Smooth muscle cell of the coronary artery (primary cell): Measurements from ENCODE around the gene RAB40C. TPM values are rescaled to one million over a fixed set of nuclear protein-coding genes. Genes with fewer than 3 reads are reported as not detected.

Experiments
- total RNA-seq: library from RNA; depleted of rRNA; stranded (reverse); fragments of >200 nt; gene quantifications from 2 replicates; pipeline ENCODE4 v1.2.3, GENCODE V29; 2014; ENCODE audit warnings: low replicate concordance

RAB40C gene, protein sequence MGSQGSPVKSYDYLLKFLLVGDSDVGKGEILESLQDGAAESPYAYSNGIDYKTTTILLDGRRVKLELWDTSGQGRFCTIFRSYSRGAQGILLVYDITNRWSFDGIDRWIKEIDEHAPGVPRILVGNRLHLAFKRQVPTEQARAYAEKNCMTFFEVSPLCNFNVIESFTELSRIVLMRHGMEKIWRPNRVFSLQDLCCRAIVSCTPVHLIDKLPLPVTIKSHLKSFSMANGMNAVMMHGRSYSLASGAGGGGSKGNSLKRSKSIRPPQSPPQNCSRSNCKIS
- 8.6 and 9.8 TPM in 2 replicates for total RNA-seq

DNA sequence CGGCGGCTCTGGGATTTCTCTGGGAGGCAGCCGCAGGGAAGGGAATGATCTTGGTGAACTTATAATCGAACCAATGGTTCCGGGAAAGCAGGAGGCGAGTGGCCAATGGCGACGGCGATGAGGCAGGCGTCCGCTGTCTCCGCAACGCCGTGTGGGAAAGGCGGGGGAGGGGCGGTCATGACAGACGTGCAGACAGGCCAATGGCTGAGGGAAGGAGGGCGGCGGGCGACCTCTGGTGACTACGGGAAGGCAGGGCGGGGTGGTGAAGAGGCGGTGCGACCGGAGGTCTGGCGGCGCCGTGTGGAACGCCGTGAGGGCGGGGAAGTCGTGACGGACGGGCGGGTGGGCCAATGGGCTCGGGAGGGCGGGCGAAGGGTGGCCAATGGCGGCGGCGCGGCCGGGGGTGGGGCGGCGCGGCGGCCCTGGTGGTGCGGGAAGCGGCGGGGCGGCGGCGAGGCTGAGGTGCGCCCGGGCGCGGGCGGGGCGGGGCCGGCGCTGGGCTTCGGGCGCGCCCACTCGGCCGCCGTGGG lies at the start of gene RAB40C:
Gene RAB40C, plus strand, starts transcription at position 409 of the 530 bp plus-strand sequence. CDS start 226 bp downstream, outside the sequence.

DNA sequence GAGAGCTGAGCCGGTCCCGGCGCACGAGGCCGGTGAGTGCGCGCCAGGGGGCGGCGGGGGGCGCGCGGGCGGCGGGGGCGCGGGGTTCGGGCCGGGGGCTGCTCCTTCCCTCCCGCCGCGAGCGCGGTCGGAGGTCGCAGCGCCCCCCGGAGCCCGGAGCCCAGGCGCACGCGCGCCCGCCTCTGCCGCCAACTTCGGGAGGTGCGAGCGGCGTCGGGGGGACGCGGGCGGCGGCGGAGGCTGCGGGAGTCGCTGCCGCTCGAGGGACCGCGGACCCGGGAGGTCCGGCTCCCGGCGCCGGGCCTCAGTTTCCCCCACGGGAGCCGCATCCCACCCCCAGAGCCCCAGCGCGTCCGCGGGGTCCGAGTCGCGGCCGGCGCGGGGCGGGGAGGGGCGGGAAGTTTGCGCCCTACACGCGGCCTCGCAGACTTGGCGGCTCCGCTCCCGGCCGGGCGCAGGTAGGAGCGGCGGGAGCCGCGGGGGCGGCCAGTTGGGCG lies 29.6 kb upstream of the RAB40C start, which contains the start of gene PRR35:
Gene PRR35, plus strand, starts transcription at position 191 of the 497 bp plus-strand sequence. CDS start 2,901 bp downstream, outside the sequence.

DNA sequence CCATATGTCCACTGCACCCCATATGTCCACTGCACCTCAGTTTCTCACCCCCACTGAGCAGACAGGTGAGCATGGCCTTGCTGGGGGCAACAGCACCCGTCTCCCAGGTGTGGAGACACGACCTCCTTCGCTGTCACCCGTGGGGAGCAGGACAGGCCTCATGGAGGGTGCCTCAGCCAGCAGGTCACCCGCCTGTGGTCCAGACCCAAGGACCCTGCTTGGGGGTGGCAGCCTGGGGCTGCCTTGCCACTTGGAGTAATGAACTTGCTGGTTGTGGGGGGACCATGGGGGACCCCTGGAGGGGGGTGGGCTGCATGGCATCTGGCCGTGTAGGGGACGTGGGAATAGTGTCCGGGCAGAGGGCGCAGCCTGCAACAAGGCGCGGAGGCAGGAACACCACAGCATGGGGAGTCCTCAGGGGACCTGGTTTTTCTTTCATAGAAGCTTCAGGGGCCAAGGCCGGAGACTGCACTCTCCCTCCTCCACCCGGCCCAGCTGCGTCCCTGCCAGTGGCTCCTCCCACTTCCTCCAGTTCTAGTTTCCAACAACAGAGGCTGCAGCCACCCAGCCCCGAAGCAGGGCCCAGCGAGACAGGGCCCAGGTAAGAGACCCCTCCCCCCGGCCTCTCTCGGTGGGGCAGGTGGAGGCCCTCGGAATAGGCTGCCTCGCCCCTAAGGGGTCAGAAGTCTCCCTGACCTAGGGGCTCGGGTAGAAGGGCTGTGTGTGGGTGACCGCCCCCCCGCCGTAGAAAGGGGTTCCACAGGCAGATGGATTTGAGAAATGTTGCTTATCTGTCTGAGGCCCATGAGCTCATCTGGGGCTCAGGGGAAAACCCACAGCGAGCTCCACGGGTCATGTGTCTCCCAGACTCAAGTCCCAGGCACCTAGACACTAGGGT lies 23.1 kb upstream of the RAB40C start, which contains the start of gene NHLRC4:
Gene NHLRC4, plus strand, starts transcription at position 531 of the 898 bp plus-strand sequence. CDS start 1,043 bp downstream, outside the sequence.

DNA sequence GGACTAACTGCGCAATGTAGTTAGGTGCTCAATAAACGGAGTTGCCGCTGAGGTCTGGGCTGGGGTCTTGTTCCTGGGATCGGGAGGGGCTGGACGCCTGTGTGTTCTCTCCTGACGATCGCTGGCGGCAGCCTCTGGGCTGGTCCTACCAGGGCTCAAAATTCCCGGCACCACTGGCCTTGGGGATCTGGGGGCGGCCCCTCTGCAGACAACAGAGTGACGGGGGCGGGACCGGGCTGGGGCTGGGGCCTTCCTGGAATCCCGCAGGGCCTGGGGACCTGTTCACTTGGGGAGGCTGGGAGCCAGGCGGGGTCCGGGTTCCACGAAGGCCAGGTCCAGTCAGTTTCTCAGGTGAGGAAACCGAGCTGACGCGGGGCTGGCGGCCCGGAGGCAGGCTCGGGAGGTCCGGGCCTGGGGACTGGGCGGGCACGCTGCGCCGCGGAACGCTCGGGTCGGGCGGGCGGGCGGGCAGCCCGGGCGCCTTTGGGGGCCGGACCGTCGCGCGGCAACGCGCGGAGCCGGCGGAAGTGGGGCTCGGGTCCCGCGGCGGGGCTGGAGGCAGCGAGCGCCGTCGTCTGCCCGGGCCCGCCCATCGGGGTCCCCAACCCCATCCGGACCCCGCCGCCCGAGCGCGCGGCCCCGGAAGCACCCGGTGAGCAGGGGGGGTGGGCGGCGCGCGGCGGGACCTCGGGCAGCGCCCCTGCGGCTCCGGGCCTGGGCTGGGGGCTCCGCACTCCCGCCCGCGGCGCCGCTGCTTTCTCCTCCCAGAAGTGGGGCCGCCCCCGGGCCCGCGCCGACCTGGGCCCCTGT lies 20.2 kb upstream of the RAB40C start, which contains the start of gene PIGQ:
Gene PIGQ, plus strand, starts transcription at position 524 of the 810 bp plus-strand sequence. CDS start 4,107 bp downstream, outside the sequence.

DNA sequence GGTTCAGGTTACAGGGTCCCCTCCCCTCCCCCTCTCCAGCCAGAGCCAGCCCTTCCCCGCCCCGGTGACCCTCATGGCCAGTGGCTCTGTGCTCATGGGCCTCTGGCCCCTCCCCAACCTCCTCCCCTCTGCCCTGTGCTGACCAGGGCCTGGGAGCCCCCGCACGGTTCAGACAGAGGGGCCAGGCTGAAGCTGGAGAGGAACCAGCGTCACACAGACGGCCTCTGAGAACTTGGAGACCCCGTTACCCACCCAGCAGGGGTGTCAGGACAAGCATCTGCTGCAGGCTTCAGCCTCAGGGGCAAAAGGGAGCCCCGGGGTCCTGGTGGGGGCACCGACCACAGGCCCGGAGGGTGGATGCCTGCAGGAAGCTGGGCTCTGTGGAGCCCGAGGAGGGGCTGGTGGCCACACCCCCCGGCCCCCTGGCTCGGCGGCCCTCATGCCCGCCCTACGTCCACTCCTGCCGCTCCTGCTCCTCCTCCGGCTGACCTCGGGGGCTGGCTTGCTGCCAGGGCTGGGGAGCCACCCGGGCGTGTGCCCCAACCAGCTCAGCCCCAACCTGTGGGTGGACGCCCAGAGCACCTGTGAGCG lies 41.0 kb downstream of the RAB40C start, which contains the start of gene WFIKKN1:
Gene WFIKKN1, plus strand, starts transcription at position 171 of the 591 bp plus-strand sequence. Its CDS starts 269 bp downstream, at position 440.

DNA sequence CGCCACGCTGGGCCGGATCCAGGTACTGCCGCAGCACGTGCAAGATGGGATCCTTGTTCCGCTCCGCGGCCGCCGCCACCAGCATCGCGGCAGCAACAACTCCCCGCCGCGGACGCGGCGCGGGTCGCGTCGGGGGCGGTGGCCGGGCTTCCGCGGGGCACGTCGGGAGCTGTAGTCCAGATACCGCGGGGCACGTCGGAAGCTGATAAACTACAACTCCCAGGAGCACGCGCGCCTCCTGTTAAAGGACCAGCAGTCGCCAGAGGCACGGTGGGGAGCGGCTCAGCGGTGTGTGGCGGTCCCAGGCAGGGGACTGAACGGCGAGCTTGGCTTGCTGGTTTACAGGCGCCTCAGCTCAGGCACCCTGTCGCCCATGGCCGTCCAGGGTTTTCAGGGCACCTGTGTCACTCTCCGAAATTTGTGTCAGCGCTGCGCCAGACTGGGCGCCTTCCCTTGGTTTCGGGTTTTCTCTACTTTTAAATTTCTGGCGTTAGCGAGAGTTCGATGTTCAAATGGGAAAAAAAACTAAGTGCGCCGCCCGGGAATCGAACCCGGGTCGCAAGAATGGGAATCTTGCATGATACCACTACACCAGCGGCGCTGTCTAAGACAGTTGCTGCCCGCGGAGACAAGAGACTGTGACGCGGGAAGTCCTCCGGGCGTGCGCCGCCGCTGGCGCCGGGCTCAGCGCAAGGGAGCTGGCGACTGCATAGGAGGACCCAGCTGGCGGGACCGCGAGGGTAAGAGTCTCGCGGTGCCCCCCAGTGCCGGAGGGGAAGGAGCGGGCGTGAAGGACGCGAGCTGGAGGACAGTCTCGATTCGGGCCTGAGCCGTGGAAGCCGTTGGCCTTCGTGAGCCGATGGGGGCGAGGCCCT lies 46.6 kb downstream of the RAB40C start, which contains the start of gene METTL26:
Gene METTL26, minus strand, starts transcription at position 100 of the 875 bp plus-strand sequence. Its CDS starts 15 bp downstream, at position 85.

DNA sequence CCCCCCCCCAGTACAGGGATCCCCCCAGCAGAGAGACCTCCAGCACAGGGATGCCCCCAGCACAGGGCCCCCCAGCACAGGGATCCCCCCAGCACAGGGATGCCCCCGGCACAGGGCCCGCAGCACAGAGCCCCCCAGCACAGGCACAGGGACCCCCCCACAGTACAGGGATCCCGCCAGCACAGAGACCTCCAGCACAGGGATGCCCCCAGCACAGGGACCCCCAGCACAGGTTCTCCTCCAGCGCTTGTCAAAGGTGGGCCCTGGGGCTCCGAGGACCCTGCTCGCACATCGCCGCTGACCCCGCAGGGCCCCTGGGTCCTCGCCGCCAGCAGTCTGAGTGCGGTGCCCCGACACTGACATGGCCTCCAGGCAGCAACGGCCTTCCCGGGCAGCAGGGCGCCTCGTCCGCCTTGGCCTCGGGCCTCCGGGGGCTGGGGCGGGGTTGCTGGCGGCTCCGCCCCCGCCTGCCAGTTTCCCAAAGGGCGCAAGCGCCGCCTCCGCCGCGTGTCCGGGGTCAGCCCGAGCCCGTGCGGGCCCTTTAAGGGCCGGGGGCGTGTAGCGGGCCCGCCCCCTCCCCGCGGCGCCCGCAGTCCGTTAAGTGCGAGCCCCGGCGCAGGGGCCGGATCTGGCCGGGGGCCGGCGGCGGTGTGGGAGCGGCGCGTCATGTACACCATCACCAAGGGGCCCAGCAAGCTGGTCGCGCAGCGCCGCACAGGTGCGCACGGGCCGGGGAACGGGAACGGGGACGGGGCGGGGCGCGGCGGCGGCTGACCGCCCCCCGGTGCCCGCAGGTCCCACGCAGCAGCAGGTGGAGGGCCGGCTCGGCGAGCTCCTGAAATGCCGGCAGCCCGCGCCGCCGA lies 51.7 kb downstream of the RAB40C start, which contains the start of gene MCRIP2:
Gene MCRIP2, plus strand, starts transcription at position 503 of the 863 bp plus-strand sequence. Its CDS starts 164 bp downstream, at position 667.

DNA sequence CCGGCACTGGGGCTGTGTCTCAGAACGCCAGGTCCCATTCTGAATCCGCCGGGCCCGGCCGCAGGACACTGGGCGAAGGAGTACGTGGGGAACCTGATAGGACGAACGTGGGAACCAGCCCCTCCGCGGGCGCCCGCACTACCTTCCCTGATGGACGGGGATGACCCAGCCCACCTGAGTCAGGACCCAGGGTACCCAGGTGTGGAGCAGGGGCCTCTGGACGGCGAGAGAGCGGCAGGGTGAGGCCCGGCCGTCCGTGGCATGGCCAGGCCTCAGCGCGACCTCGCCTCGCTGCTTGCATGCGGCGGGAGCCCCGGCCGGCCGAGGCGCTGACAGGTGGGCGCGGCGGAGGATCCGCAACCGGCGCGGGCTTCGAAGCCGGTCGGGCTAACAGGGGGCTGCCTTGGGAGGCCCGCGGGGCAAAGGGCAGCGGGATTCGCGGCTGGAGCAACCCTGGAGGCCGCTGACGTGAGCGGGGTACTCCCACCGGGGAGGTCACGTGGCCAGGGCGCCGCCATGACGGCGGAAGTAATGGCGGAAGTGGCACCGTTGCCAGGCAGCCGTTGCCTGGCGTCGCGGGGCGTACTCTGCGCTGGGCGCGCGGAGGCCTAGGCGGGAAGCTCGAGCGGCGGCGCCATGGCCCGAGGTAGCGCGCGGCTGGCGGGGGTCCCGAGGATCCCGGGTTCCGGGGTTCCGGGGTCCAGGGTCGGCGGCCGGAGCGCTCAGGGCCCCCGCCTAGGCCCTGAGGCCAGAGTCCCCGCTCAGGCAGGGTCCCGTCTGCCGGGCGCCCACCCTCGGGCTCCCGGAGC lies 59.1 kb downstream of the RAB40C start, which contains the start of gene WDR90:
Gene WDR90, plus strand, starts transcription at position 585 of the 809 bp plus-strand sequence. Its CDS starts 52 bp downstream, at position 637.

DNA sequence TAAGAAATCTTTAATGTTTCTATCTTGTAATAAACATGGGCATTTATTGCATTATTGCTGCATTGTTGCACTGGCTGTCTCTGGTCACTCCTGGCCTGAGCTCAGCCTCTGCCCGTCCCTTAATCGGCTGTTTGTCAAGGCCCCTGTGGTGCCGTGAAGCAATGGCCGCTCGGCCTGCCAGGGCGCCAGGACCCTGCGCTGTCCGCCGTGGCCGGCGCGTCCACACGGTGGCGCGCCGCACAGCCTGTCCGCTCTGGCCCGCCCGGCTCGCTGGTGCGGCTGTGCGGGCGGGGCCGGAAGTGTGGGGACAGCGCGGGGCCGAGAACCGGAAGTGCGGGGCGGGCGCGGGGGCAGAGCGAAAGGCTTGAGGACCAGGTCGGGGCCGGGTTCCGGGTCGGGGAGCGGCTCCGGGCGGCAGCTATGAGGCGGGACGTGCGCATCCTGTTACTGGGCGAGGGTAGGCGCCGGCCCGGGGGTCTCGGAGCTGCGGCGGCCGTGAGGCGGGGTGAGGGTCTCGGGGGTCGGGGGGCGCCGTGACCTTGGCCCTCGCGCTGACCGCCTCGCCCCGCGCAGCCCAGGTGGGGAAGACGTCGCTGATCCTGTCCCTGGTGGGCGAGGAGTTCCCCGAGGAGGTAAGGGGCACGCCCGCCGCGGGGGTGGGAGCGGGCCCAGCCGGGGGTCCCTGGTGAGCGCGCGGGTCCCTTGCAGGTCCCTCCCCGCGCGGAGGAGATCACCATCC lies 78.1 kb downstream of the RAB40C start, which contains the start of gene RHOT2:
Gene RHOT2, plus strand, starts transcription at position 353 of the 739 bp plus-strand sequence. Its CDS starts 68 bp downstream, at position 421.

DNA sequence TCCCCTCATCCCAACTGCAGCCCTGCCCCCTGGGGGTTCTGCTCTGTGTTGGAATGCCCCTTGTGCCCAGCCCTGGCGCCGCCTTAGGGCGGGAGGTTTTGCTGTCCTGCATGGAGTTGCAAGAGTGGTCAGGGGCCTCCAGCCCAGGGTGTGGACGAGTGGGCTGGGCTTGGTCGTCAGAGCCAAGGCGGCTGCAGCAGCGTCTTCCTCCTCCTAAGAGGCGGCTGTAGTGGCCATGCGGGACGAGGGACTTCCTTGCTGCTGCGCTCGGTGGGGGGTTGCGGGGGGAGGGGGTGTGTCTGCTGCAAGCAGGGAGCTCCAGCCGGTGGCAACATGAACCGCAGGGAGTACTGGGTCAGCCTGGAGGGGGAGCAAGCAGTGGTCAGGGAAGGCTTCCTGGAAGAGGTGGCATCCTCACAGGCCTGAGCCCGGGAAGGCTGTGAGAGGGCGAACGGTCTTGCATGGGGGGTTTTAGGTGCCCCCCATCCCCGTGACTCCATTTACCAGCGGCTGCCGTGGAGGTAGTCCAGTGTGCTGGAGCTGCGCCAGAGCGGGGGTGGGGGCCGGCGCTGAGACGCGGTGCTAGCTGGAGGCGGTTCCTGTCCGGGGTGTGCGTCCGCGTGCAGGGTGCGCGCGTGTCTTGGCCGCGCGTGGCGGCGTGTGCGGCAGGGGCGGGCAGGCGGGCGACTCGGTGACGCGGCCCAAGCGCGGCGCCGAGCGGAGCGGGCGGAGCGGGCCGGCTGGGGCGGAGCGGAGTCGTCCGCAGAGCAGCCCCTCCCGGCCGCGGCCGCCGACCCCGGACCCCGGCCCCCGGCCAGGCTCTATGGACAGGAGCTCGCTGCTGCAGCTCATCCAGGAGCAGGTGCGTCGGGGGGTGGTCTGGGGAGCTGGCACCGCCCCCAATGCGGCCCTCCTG lies 85.4 kb downstream of the RAB40C start, which contains the start of gene RHBDL1:
Gene RHBDL1, plus strand, starts transcription at position 704 of the 916 bp plus-strand sequence. Its CDS starts 120 bp downstream, at position 824.

Other genes starting within 250 kb of the RAB40C start
- gene AXIN1, start 237.3 kb upstream of the RAB40C start, total RNA-seq = 17.8 and 17.9 TPM in 2 replicates
- 36.4 and 93.1 TPM in 2 replicates for gene MRPL28, start 219.5 kb upstream of the RAB40C start, total RNA-seq
- gene PGAP6, start 208.1 kb upstream of the RAB40C start, total RNA-seq = 85.1 and 108 TPM in 2 replicates
- 76.3 and 99.0 TPM in 2 replicates for gene NME4, start 192.9 kb upstream of the RAB40C start, total RNA-seq
- gene DECR2, start 188.2 kb upstream of the RAB40C start, total RNA-seq = 6.6 and 12.5 TPM in 2 replicates
- 12.7 and 21.5 TPM in 2 replicates for gene RAB11FIP3, start 164.4 kb upstream of the RAB40C start, total RNA-seq
- gene CAPN15, start 62.4 kb upstream of the RAB40C start, total RNA-seq = 12.8 and 17.1 TPM in 2 replicates
- under 0.01 TPM in 1 of 2 replicates, not detected in the other for gene PRR35, start 29.7 kb upstream of the RAB40C start, total RNA-seq
- 0.35 and 1.4 TPM in 2 replicates for gene NHLRC4, start 23.1 kb upstream of the RAB40C start, total RNA-seq
- 18.5 and 19.5 TPM in 2 replicates for gene PIGQ, start 20.1 kb upstream of the RAB40C start, total RNA-seq
- 0.08 and 0.12 TPM in 2 replicates for gene WFIKKN1, start 40.9 kb downstream of the RAB40C start, total RNA-seq
- gene METTL26, start 46.2 kb downstream of the RAB40C start, total RNA-seq = 81.6 and 89.4 TPM in 2 replicates
- gene MCRIP2, start 51.8 kb downstream of the RAB40C start, total RNA-seq = 7.8 and 22.2 TPM in 2 replicates
- gene WDR90, start 59.3 kb downstream of the RAB40C start, total RNA-seq = 7.2 and 9.8 TPM in 2 replicates
- gene RHOT2, start 78.1 kb downstream of the RAB40C start, total RNA-seq = 26.1 and 33.7 TPM in 2 replicates
- 0.98 and 6.6 TPM in 2 replicates for gene RHBDL1, start 85.6 kb downstream of the RAB40C start, total RNA-seq
- 152 and 251 TPM in 2 replicates for gene STUB1, start 90.3 kb downstream of the RAB40C start, total RNA-seq
- 21.8 and 28.3 TPM in 2 replicates for gene JMJD8, start 94.3 kb downstream of the RAB40C start, total RNA-seq
- 3.1 and 4.9 TPM in 2 replicates for gene WDR24, start 100.3 kb downstream of the RAB40C start, total RNA-seq
- 0.08 TPM in 1 of 2 replicates, not detected in the other for gene FBXL16, start 115.7 kb downstream of the RAB40C start, total RNA-seq
- 95.8 and 102 TPM in 2 replicates for gene METRN, start 125.1 kb downstream of the RAB40C start, total RNA-seq
- gene ANTKMT, start 131.1 kb downstream of the RAB40C start, total RNA-seq = 8.0 and 27.7 TPM in 2 replicates
- 0.82 and 0.98 TPM in 2 replicates for gene CCDC78, start 136.4 kb downstream of the RAB40C start, total RNA-seq
- 11.2 and 15.9 TPM in 2 replicates for gene HAGHL, start 137.0 kb downstream of the RAB40C start, total RNA-seq
- 24.4 and 28.9 TPM in 2 replicates for gene CIAO3, start 150.9 kb downstream of the RAB40C start, total RNA-seq
- not detected in 2 replicates for gene MSLN, start 170.7 kb downstream of the RAB40C start, total RNA-seq
- gene RPUSD1, start 198.3 kb downstream of the RAB40C start, total RNA-seq = 10.1 and 16.2 TPM in 2 replicates
- 2.8 and 5.6 TPM in 2 replicates for gene CHTF18, start 198.6 kb downstream of the RAB40C start, total RNA-seq
- gene GNG13, start 210.7 kb downstream of the RAB40C start, total RNA-seq = not detected in 2 replicates